Activated CD8-positive, alpha-beta memory T cell treated with anti-CD3 and anti-CD28 coated beads for 4 hours (primary cell): ENCODE data around the gene GET3.

Experiments
- DNase-seq, 2 donors: peaks; one replicate each; pipeline ENCODE4 v3.0.0-alpha.2; 2020; ENCODE audit warnings: low read depth in 2 of 2

The GET3 gene

GRCh38 chr19:12779162-12779993 is 42.1 kb downstream of the GET3 start:
- DNase-seq = no peak

- no peak for DNase-seq
Observed at GRCh38 chr19:12782174-12782423, 44.8 kb downstream of the GET3 start.

- peak; percentile 85 for DNase-seq
Observed at GRCh38 chr19:12782424-12783290, 45.4 kb downstream of the GET3 start.

- DNase-seq = no peak
Observed at GRCh38 chr19:12783291-12783848, 46.1 kb downstream of the GET3 start.

- no peak for DNase-seq
Observed at GRCh38 chr19:12783849-12784393, 46.6 kb downstream of the GET3 start.

- no peak for DNase-seq
Observed at GRCh38 chr19:12784394-12784870, 47.1 kb downstream of the GET3 start.

GRCh38 chr19:12784871-12785430 is 47.7 kb downstream of the GET3 start:
- no peak for DNase-seq

- DNase-seq = no peak
Observed at GRCh38 chr19:12785431-12786031, 48.2 kb downstream of the GET3 start.

GRCh38 chr19:12786141-12786870 is 49.0 kb downstream of the GET3 start:
- no peak for DNase-seq

- no peak for DNase-seq
Observed at GRCh38 chr19:12786952-12787351, 49.7 kb downstream of the GET3 start.

- no peak for DNase-seq
Observed at GRCh38 chr19:12787458-12787857, 50.2 kb downstream of the GET3 start.

GRCh38 chr19:12788042-12788681 is 50.9 kb downstream of the GET3 start:
- no peak for DNase-seq

GRCh38 chr19:12788682-12789097 is 51.4 kb downstream of the GET3 start:
- no peak for DNase-seq

- DNase-seq = no peak
Observed at GRCh38 chr19:12789098-12789903, 52.0 kb downstream of the GET3 start.

- peak; percentile 79 to 82 for DNase-seq
Observed at GRCh38 chr19:12789904-12790619, 52.8 kb downstream of the GET3 start.

- no peak for DNase-seq
Observed at GRCh38 chr19:12790628-12791344, 53.5 kb downstream of the GET3 start.

GRCh38 chr19:12791345-12792050 is 54.2 kb downstream of the GET3 start, which contains the start of gene JUNB:
Gene JUNB, plus strand, starts transcription at chr19:12791486. Its CDS starts 286 bp downstream, at chr19:12791772.
- peak; percentile 95 to 96 for DNase-seq
